DMS153 (cell line): ENCODE measurements around the gene MAGOHB.
"Not testable (repeated sequence)": the region's sequence is repeated elsewhere in the genome, so short reads cannot be mapped to it uniquely, and the experiment has no call there.

Experiments used
- DNase-seq: peaks from one replicate; lab custom pipeline; 2025; lab: John Stamatoyannopoulos, UW

MAGOHB gene

DNA sequence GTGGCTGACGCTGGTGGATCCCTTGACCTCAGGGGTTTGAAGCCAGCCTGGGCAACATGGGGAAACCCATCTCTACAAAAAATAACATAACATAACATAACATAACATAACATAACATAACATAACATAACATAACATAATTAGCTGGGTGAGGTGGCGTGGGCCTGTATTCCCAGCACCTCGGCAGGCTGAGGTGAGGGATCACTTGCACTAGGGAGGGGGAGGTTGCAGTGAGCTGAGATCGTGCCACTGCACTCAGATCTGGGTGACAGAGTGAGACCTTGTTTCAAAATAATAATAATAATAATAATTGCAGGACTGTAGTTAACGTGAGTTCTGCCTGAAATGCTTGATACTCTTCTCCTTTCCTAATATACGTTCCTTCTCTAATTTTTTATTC, 1.3 kb downstream of the MAGOHB start:
- no peak for DNase-seq

DNA sequence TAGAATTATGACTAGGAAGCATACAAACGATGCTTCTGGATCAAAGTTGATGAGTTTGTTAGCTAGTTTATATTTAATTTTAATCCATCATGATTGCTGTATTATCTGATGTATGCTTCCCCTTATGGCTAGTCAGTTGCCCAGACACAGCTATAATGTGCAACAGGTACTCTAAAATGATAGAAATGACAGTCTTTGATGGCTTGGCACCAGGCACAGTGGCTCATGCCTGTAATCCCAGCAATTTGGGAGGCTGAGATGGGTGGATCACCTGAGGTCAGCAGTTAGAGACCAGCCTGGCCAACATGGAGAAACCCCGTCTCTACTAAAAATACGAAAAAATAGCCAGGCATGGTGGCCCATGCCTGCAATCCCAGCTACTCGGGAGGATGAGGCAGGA, 2.2 kb downstream of the MAGOHB start:
- DNase-seq: not testable (repeated sequence)

DNA sequence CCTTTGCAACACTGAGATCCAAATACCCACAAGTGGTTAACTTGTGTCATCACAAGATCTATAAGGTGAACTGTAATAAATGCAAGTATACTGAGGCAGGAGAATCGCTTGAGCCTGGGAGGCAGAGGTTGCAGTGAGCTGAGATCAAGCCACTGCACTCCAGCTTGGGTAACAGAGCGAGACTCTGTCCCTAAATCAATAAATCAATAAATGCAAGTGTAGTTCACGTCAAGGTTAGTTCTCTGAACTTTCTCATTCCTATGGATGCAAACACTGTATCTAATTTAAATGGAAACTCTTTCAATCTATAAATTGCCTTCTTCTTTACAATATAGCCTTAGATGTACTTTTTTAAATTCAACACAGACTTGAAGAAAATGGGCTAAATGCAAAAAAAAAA, 3.2 kb downstream of the MAGOHB start:
- DNase-seq: no peak

DNA sequence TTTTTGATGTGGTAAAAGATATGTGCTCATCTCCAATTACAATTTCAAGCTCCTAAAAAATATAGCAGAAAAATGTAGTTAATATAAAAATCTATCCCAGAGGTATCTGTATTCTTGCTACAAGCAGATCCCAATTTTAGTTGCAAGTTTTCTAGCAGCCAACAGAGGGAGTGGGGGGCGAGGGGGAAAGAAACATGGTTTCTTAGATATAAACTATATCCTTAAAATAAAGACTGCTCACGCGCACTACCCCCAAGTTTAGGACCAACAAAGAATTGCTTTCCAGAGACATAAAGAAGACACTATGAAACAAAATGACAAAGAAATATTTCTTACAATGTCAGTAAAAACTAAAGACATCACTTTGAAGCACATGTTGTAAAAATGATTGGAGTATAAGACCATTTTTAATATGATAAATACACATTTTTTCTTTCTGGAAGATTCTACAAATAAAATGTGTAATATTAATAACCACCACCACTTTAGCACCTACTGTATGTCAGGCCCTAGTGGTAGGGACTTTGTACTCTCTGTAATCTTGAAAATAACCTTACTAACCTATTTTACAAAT, 5.4 kb downstream of the MAGOHB start:
- DNase-seq: no peak

DNA sequence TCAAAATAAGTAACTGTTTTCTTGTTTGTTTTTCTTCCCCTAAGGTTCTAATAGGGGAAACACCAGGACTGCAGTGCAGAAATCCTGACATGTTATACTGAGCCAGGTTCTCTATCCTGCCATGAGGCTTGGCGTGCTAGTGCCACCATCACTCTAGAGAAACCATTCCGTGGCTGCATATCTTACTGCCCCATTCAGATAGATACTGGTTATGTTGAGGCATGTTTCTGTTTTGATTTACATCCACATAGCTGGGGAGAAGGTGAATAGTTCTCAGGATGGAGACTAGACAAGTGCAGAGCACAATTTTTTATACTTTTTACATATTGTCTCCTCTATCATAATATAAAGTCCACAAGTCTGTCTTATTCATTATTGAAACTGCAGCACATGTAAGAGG, 11.5 kb downstream of the MAGOHB start:
- DNase-seq: no peak

DNA sequence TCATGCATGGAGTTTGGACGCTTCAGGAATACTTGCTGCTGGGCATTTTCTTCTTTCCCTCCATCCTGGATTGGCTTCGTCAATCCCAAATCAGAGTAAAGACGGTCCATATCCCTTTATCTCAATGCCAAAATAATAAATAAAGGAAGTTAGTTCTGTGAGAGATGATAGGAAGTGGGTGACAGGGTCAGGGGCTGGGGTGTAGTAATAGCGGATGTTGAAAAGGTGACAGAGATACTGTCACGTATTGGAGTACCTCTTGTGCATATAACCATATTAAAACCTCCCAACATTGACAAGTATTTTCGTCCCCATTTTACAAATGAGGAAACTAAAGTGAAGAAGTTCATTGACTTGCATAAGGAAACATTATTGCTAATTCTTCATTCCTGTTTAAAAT, 12.4 kb downstream of the MAGOHB start:
- DNase-seq: no peak

DNA sequence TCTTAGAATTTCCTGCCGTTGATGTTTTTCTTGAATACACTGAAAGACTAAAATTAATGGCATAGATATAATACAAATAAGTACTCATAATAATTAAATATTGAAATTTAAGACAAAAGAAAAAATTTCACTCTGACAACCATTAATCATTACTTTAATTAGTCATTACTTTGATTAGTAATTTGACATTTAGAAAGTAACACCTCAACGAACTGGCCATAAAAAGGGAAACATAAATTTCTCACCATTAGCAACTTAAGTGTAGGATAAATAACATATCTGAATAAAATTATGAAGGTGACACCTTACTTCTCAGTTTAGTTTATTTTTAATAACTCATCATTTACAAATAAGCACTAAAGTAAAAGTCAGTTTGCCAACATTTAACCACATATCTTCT, 17.5 kb downstream of the MAGOHB start:
- no peak for DNase-seq

DNA sequence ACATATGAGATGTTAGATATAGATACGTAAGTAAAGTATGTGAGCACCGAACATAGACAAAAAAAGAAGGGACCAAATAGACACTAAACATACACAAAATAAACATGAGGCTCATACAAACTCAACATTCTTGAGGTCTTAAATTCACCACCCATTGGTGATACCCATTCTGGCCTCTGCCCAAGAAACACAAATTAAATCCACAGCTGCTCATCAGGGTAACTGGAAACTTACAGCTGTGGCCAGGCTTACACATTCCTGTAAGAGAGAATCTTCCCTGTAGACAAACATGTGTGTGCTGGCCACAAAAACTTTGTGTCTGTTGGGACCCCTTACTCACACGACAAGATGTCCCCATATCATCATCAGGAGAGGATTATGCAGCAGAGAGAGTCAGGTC, 22.4 kb downstream of the MAGOHB start:
- no peak for DNase-seq

DNA sequence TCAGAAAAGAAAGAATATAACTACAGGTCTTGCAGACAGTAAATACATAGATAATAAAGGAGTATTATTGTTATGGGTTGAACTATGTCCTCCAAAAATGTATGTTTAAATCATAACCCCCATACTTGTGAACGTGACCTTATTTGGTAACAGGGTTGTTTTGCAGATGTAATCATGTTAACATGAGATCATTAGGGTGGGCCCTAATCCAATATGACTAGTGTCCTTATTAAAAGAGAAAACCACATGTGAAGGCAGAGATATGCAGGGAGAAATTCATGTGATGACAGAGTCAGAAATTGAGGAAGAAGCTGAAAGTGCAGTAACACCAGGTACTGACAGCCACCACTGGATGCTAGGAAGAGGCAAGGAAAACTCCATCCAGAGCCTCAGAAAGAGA, 29.0 kb downstream of the MAGOHB start:
- DNase-seq: no peak

DNA sequence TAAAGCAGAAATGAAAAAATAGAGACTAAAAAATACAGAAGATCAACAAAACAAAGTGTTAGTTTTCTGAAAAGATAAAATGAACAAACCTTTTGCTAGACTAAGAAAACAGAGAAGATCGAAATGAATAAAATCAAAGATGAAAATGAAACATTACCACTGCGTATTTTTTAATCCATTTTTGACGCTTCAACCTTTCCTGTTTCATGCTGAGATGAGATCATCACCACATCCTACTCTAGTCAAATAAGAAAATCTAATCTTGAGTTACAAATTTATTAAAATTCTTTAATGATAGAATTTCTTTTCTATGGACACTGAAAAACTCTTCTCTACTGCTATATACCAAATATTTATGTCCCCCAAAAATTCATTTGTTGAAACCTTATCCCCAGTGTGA, 30.7 kb downstream of the MAGOHB start:
- no peak for DNase-seq

DNA sequence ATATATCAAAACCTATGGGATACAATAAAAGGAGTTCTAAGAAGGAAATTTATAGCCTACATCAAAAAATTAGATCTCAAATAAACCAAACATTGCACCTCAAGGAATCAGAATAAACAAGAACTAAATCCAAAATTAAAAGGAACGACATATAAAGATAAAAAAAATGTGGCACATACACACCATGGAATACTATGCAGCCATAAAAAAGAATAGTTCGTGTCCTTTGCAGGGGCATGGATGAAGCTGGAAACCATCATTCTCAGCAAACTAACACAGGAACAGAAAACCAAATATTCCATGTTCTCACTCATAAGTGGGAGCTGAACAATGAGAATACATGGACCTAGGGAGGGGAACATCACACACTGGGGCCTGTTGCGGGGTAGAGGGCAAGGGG, 31.3 kb downstream of the MAGOHB start:
- DNase-seq: not testable (repeated sequence)

DNA sequence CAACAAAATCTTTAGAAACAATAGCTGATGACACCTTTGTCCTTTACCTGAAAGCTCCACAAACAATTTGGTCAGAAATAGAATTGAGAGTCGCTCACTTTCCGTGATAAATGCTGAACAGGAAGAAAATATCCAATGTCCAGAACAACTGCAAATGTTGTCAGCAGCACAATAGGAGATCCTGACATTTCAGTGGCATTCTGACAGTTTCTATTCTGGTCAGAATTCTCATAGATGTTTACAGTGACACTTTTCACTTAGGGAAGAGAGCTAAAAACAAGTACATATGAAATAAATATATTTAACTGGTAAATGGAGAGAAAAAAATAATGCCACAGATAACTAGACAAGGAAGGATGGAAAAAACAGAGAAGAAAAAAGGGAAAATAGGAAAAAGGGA, 39.1 kb downstream of the MAGOHB start:
- DNase-seq: no peak

DNA sequence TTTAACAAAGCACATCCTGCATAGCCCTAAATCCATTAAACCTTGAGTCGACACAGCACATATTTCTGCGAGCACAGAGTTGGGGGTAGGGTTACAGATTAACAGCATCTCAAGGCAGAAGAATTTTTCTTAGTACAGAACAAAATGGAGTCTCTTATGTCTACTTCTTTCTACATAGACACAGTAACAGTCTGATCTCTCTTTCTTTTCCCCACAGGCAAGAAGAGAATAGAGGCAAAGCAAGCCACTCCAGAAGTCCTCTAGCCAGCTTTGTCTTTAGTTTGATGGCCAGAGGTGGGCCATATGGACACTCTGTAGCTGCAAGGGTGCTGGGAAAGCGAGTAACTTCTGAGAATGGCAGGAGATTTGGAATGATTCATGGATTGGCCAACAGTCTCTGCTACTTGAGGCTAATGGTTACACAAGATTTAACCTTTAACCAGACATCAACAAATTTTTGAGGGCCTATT, 41.4 kb downstream of the MAGOHB start:
- not testable (repeated sequence) for DNase-seq

DNA sequence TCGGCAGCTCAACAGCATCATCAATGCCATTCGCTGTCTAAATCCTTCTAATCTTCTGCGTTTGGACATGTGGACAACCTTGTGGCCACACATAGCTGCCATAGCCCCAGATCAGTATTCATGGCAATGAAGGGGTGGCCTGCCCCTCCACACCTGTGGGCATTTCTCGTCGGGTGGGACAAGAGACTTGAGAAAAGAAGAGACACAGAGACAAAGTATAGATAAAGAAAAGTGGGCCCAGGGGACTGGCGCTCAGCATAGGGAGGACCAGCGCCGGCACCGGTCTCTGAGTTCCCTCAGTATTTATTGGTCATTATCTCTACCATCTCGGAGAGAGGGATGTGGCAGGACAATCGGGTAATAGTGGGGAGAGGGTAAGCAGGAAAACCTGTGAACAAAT, 42.3 kb downstream of the MAGOHB start:
- DNase-seq: no peak

DNA sequence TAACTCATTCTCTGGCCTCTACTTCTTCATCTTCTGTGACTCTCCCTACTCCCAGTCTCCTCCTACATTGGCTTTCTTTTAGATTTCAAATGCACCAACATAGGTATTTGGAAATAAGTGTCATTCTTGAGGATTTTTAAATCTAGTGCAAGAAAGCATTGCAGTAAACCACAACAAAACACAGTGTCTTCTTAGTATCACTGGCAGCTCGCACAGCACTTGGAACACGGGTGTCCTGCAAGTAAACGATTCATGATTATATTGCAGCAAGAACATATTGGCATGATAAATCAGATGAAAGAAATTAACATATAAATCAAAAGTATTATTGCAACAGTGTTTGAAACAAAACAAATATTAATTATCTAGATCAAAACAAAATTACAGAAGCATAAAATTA, 45.6 kb downstream of the MAGOHB start:
- DNase-seq: no peak

DNA sequence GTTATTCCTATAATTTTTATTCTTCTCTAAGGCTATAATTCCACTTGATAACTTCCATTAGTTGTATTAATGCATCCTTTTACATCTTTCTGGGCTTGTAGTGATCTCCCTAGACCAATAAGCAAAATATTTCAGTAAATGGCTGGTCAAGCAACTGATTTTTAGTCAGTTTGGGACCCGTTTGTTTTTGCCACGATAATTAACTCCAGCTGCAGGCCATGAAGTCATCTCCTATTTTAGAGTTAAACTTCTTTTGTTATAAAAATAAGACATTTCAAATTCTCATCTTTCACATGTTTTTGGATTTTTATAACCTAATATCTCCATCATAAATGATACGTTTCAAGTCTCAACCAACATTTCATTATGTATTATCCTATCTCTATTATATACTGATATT, 49.4 kb downstream of the MAGOHB start:
- no peak for DNase-seq

DNA sequence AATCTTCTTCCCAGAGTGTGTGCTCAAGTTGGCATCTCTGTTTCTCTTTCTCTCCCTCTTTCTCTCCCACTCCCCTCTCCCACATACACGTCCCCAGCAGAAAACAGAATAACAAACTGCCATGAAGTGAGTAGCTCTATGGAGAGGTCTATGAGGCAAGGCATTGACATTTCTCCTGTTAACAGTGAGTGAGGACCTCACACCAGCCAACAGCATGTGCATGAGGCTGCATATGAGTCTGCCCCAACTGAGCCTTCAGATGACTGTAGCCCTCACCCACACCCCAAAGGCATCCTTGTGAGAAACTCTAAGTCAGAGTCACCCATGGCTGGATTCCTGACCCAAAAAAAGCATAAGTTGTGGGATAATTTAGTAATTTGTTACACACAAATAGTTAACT, 50.4 kb downstream of the MAGOHB start:
- DNase-seq: no peak

DNA sequence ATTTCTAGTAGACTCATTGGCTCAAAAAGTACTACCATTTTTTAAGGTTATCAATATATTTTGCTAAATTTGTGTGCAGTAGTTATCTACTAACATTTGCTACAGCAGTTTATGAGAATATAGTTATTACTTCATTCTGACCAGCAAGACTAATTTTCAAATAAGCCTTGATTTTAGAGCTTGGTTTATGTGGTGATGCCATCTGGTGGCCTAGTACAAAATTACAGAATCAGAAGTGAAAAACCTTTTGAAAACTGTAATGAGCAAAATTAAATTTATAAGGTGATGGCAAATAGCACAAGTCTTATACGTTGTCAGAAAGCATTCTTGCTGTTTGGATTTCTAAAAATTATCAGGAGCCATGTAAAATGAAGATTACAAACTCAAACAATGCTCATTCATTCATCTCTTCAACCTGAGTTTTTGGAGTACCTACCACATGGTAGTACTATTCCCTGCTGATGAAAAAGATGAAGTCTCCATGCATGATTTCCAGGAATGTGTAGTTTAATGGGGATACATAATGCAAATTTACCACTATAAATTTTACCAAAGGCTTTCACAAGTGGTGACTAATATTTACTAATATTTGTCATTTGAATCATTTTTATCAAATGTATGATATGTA, 51.0 kb downstream of the MAGOHB start:
- no peak for DNase-seq

DNA sequence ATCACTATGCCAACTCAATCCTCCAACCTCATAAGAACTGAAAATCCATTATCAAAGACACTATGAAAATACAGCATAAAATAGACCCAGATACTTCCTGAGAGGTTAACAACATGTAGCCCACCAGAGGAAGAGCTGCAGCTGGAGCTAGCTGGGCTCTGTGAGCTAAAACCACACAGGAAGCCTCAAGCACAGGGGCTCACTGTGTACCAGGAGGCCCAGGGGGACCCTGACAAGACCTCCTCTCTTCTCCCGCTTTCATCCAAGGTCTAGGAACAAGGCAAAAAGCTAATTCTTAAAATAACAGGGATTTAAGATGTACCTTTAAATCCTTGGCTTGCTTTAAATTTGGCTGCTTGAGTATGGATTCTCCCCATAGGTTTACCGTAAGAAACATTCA, 54.2 kb downstream of the MAGOHB start:
- DNase-seq: no peak

DNA sequence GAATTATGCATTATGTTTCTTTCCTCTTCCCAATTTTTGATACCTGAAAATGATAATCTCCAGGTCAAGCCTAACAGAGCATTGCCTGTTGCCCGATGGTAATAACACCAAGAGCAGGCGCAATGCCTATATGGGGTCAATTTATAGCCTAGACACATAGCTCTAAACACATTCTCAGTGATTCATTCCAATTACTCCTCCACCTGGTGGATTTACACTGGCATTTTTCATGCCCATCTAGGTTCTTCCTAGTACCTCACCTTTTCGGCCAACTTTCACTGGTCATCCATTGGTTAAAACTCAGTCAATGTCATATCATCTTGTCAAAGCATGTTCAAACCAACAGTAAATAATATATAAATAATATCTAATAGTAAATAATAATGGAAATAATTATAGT, 54.6 kb downstream of the MAGOHB start:
- DNase-seq: no peak

DNA sequence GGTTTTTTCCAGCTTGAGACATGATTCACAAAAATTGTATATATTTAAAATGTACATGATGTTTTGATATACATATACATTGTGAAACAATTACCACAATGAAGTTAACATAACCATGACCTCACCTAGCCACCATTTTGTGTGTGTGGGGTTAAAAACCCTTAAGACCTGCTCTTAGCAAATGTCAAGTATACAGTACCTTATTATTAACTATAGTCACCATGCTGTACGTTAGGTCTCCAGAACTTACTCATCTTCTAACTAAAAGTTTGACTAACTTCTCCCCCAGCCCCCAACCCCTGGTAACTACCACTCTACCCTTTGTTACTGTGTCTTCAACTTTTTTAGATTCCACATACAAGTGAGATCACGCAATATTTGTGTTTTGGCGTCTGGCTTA, 55.1 kb downstream of the MAGOHB start:
- DNase-seq: no peak

DNA sequence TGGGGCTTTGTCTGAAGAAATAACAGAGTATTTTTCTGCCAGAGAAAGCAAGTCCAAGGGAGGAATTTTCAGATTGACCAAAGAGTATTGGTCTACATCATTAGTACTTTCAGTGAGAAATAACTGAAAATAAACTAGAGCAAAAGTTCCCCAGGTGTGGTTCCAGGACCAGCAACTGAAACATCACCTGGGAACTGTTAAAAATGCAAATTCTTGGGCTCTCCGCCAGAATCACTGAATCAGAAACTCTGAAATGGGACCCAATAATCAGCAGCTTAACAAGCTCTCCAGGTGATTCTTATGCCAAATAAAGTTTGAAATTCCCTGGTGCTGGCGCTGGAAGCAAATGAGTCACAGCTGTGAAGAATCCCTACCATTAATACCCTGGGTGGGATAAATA, 55.6 kb downstream of the MAGOHB start:
- no peak for DNase-seq

DNA sequence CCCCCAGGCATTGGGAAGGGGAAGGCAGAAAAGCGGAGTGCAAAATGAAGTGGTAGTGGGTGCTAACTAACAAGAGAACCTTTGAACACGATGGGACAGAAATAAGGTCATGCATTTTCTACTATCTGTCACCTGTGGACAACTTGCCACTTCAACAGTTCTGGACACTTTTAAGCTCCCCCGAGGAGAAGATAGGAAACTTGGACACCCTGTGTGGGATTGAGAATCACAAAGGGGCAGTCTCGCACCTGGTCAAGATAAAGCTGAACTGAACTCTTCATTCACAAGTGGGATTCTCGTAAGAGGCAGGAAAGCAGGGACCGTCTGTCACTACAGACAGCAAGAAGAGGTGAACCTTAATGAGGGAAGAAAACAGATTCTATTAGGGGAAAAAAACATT, 56.1 kb downstream of the MAGOHB start:
- no peak for DNase-seq

DNA sequence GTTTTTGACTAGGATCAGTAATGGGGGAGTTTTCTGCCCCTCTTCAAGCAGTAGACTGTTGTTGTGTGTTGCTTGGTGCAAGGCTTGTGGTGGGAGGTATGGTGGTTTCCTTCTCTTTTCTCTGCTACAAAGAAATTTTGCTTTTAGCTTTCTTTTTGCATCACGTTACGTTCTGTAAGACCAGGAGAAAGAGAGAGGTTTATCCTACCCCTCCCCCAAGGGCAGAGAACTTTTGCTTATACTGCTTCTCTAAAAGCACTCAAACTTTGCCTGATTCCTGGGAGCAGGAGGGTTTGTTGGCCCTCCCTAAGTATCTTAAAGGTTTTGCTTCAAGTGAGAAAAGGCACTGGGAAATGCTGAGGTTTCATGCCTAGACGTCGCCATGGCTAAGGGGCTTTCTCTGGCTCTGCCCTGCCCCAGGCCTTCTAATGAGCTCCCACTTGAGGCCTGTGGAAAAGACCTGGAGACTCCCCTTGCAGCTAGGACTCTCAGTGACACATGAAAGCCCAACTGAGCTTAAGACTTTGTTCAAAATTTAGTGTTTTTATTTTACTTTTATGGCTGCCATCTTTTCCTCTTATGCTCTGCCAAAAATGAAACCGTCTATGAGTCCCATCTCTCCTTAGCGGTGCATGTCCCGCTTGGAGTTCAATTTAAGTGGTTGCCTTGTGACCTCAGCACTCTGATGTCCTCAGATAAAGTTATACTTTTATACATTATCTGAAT, 58.5 kb downstream of the MAGOHB start:
- no peak for DNase-seq
